IPS-20b (cell line): Measurements from ENCODE around the gene CUEDC1.

Source experiments
- H3K27ac ChIP-seq: one replicate; pipeline ENCODE4 v1.5.1; 2013; ENCODE audit warnings: low read length
- H3K27me3 ChIP-seq: 2 replicates; pipeline ENCODE4 v1.6.1; 2013; ENCODE audit warnings: mild to moderate bottlenecking, low read length, inconsistent platforms; ENCODE audit not compliant: insufficient read depth
- H3K36me3 ChIP-seq: 2 replicates; pipeline ENCODE4 v1.6.1; 2013; ENCODE audit warnings: low read depth, mild to moderate bottlenecking, inconsistent platforms, low read length, moderate library complexity; ENCODE audit not compliant: insufficient read depth
- H3K4me1 ChIP-seq: 2 replicates; pipeline ENCODE4 v1.6.1; 2013; ENCODE audit warnings: mild to moderate bottlenecking, control low read depth, inconsistent platforms, low read length, moderate library complexity; ENCODE audit not compliant: insufficient read depth
- H3K4me3 ChIP-seq: 2 replicates; pipeline ENCODE4 v1.5.1; 2013; ENCODE audit warnings: mild to moderate bottlenecking, low read length, inconsistent platforms
- H3K9ac ChIP-seq: 2 replicates; pipeline ENCODE4 v1.6.1; 2013; ENCODE audit warnings: low read depth, mild to moderate bottlenecking, inconsistent platforms, low read length, moderate library complexity
- H3K9me3 ChIP-seq: 2 replicates; pipeline ENCODE4 v1.6.1; 2013; ENCODE audit warnings: mild to moderate bottlenecking, low read depth, low read length, inconsistent platforms; ENCODE audit not compliant: insufficient read depth

The CUEDC1 gene

DNA sequence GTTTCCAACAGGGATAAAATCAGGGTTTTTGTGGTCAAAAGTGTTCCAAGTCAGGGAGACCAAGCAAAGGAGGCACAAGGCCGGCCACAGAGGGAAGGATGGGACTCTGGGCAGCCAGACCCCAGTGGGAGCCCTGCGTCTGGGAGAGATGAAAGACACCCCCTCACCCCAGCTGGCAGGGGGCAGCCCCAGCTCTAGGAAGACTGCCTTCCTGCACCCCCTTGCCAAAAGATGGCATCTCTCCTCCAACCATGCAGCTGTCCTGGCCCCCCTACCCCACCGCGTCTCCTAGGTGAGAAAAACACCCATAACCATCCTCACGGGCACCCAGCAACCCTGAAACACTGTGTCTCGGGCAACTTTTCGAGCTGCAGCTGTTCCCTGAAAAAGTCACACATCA lies 51.3 kb downstream of the CUEDC1 start:
- Histone ChIP-seq H3K27ac (peak overlapping the region; percentile 37), H3K4me1 (peaks cover 20% of the 10 kb centered on the region), H3K9me3 (no peaks in the 10 kb centered on the region), H3K27me3 (no peaks in the 10 kb centered on the region), H3K4me3 (no peak overlapping the region), H3K36me3 (no peaks in the 10 kb centered on the region), H3K9ac (no peak overlapping the region)

DNA sequence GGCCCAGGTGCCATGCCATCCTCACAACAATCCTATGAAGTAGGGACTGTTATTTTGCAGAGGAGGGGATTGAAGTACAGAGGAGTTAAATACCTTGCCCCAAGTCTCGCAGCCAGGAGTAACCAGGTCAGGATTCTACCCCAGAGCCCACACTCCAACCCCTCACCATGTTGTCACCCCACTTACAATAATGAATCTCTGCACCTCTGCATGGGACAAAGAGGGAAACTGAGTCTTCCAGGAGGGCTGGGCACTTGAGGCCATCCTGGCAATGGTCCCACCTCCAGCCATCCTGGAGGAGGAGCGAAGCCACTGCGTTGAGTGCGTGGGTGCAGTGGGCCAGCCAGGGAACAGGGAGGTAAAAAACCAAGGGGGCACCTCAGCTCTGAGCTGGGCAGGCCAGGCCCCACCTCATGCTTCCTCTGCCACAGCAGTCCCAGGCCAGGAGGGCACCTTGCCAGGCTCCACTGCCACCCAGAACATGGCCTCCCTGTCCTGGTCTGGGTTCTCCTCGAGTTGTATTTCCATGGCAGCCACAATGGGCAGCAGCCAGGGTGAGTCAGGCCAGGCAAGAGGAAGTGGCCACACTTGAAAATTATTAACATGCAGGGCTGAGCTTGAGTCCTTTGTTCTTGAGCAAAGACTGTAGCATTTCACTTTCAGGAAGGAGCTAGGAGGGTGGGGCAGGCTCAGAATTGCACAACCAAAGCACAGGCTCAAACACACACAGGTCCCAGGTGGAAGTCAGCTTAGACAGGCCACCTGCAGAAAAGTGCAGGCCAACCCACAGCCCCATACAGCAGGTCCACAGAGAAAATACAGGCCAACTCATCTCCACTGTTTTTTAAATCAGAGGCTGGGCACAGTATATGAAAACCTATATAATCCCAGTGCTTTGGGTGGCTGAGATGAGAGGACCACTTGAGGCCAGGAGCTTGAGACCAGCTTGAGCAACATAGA lies 52.1 kb downstream of the CUEDC1 start:
- Histone ChIP-seq H3K27me3 (no peaks in the 10 kb centered on the region), H3K9me3 (no peaks in the 10 kb centered on the region), H3K9ac (no peak overlapping the region), H3K4me3 (no peak overlapping the region), H3K4me1 (peaks cover 27% of the 10 kb centered on the region), H3K27ac (no peak overlapping the region), H3K36me3 (no peaks in the 10 kb centered on the region)

DNA sequence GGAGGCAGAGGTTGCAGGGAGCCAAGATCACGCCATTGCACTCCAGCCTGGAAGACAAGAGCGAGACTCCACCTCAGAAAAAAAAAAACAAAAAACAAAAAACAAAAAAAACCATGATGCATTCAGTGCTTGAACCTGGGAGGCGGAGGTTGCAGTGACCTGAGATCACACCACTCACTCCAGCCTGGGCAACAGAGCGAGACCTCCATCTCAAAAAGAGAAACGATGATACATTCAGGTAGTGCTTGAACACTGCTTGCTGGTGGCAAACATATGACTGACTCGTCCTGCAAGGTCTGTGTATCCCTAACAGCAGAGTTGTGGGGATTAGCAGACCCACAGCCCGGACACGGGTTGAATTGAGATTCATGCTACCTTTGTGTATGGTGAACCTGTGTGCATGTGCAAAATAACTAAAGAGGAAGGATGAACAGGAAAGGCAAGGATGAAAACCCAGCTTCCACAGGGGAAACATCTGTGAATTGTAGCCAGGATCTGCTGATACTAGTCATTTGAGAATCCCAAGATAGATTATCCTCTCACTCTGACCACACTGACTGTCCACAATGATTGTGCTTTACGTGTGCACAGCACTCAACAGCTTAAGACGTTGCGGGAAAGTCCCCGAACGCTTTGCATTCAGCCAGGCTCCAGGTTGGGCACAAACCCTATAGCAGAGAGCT lies 53.0 kb downstream of the CUEDC1 start:
- no peaks in the 10 kb centered on the region for H3K36me3 ChIP-seq
- H3K4me3 ChIP-seq = no peak overlapping the region
- no peaks in the 10 kb centered on the region for H3K27me3 ChIP-seq
- H3K27ac ChIP-seq = no peak overlapping the region
- H3K4me1 ChIP-seq = peaks cover 30% of the 10 kb centered on the region
- no peaks in the 10 kb centered on the region for H3K9me3 ChIP-seq
- H3K9ac ChIP-seq = no peak overlapping the region

DNA sequence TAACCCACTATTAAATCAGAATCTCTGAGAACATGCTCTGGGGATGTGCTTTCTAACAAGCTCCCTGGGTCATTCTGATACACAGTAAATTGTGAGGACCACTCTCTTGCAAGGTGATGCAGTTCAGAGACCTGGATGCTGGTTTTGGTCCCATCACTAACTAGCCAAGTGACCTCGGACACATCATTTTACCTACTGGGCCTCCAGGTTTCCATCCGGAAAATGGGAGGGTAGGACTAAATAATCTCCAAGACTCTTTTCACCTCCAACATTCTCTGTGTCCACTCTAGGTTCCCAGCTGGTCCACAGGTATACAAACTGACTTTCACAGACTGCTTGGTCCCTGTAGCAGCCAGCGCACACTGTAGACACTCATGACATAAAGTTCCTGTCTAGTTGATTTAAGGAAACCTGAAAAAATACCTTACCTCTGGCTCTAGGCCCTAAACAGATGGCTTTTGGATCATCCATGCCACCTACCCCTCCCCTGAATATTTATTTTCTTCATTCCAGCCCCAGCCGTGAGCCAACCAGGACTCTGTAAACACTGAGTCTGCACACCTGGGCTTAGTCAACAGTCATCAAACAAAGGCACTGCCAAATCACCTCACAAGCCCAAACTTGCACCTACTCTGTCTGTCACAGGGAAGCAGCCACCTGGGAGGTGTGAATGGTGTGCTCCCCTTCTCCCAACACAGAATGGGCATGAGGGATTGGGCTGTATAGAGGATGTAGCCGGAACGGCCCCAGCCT lies 54.0 kb downstream of the CUEDC1 start:
- no peak overlapping the region for H3K4me3 ChIP-seq
- no peak overlapping the region for H3K27ac ChIP-seq
- no peaks in the 10 kb centered on the region for H3K27me3 ChIP-seq
- H3K36me3 ChIP-seq = no peaks in the 10 kb centered on the region
- H3K9me3 ChIP-seq = no peaks in the 10 kb centered on the region
- H3K4me1 ChIP-seq = peaks cover 30% of the 10 kb centered on the region
- no peak overlapping the region for H3K9ac ChIP-seq

DNA sequence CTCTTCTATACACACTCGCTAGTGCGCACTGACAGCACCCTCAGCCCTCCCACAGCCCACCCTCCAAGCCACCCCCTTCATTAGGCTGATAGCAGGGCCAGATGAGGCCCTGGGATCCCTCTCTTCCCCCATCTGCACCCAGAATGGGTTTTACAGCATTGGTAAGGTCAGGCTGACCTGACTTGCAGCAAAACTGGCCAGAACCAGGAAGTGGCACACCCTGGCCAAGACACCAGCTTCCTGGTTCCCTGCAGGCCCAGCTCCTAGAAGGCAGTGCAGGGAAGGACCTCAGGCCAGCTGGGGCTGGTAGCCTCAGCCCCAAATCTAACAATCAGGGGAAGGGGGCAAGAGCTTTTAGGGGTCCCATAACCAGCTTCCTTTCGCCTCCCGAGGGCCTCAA lies 55.4 kb downstream of the CUEDC1 start:
- H3K36me3 ChIP-seq = no peaks in the 10 kb centered on the region
- H3K9me3 ChIP-seq = no peaks in the 10 kb centered on the region
- H3K27me3 ChIP-seq = no peaks in the 10 kb centered on the region
- H3K4me3 ChIP-seq = no peak overlapping the region
- H3K4me1 ChIP-seq = peaks cover 21% of the 10 kb centered on the region
- H3K9ac ChIP-seq = no peak overlapping the region
- H3K27ac ChIP-seq = no peak overlapping the region

DNA sequence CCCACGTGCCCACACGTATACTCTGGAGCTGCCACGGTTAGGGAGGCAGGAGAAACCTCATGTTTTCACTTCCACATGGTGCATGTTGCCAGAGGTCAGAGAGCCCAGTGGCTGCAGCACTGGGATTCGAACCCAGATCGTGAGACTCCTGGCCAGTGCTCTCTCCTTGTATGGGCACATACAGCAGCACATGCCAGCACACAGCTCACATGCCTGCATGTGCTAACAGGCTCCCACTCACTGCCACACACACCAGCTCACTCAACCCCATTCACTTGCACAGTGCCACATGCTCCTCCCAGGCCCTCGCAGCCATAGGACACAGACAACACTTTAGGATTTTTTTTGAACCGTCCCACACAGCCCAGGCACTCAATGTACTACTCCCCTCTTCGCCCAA lies 55.8 kb downstream of the CUEDC1 start:
- H3K4me1 ChIP-seq = peaks cover 17% of the 10 kb centered on the region
- 0 out of 2 replicates have a peak overlapping the region, but pooled peaks have one; percentile 25 for H3K9ac ChIP-seq

DNA sequence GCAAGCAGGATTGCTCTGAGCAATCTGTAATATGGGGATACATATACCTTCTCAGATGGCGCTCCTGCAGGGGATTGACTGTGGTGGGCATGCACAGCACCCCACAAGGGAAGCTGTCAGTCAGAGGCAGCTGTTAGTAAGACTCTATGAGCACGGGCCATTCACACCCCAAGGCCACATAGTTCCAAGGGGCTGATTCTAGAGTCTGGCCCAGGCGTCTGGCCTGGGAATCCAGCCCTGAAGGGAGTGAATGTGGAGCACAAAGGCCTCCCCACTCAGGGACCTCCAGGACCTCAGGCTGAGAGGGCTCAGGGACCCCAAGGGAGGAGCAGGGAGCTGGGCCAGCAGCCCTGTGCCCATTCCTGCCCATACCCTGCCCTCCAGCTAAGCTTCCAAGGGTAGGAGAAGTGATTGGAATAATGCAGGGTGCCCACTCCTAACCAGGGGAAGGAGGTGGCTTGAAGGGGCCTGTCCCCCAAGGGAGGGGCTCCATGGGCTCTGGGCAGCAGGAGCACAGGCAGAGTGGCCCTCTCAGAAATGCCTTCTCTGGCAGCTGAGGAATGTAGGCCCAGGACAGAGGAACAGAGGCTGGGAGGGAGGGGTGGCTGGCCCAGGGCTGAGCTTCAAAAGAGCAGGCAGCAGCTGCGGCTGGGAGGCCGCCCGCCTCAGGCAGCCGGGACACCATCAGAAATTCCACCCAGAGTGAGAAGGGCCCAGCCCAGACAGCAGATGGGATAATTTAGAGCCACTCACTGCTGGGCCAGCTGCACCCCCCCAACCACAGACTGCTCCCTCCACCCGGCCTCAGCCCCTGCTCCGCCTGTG lies 56.5 kb downstream of the CUEDC1 start:
- no peak overlapping the region for H3K27ac ChIP-seq
- H3K4me1 ChIP-seq = peaks cover 15% of the 10 kb centered on the region
- H3K4me3 ChIP-seq = no peak overlapping the region; the same call in 1 of the 2 replicates
- peak overlapping the region; percentile 64; the same call in 1 of the 2 replicates for H3K9ac ChIP-seq
- H3K9me3 ChIP-seq = no peaks in the 10 kb centered on the region
- no peaks in the 10 kb centered on the region for H3K27me3 ChIP-seq
- H3K36me3 ChIP-seq = no peaks in the 10 kb centered on the region

More for the DNA sequence above, 55.8 kb downstream of the CUEDC1 start:
- Histone ChIP-seq H3K9me3 (no peaks in the 10 kb centered on the region), H3K27me3 (no peaks in the 10 kb centered on the region), H3K27ac (no peak overlapping the region), H3K36me3 (no peaks in the 10 kb centered on the region), H3K4me3 (no peak overlapping the region)

DNA sequence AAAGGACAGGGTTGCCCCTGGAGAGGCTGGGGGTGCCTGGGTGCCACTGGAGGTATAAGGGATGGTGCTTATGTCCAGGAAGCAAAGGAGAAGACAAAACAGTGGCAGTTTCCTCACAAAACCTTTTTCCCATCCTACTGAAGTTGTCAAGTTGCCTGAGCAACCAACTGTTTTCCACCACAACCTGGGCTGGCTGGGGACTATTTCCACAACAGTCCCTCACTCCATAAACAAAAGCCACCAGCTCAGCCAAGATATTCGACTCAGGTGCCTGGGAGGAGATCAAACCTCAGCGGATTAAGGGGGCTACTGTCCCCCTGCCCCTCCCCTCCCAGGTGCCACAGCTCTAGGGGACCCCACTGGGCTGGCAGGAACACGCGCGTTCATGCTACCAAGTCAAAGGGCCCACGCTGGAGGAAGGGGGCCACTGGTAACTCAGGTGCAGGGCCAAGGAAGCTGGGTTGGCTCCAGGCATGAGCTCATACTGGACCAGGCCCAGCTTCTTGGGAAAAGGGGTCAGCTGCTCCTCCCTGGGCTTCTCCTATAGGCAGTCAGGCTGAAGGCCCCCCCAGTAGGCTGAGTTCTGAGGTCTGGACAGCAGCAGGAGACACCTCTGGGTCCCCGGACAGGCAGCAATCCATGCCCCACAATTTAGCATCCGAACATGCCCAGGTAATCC lies 59.7 kb downstream of the CUEDC1 start:
- H3K9ac ChIP-seq = no peak overlapping the region
- H3K36me3 ChIP-seq = no peaks in the 10 kb centered on the region
- H3K27ac ChIP-seq = no peak overlapping the region
- H3K27me3 ChIP-seq = no peaks in the 10 kb centered on the region
- no peaks in the 10 kb centered on the region for H3K9me3 ChIP-seq
- peaks cover 21% of the 10 kb centered on the region for H3K4me1 ChIP-seq
- no peak overlapping the region for H3K4me3 ChIP-seq

DNA sequence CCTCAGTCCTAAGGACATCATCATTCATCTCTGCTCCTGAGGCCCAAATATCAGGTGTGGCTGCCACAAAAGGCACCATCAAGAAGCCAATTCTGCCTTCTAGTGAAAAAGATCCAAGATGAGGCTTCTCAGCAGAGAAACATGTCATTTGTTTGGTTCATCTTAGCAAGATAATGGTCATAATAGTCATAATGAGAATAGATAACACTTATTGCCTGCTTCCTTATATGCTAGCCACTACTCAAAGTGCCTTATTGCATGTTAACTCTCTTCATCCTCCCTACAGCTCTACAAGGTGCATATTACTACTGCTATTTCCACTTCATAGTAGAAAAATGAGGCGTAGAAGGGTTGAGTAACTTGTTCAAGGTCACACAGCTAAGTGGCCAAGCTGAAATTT lies 60.4 kb downstream of the CUEDC1 start:
- Histone ChIP-seq H3K9ac (no peak overlapping the region), H3K4me1 (peaks cover 21% of the 10 kb centered on the region)

DNA sequence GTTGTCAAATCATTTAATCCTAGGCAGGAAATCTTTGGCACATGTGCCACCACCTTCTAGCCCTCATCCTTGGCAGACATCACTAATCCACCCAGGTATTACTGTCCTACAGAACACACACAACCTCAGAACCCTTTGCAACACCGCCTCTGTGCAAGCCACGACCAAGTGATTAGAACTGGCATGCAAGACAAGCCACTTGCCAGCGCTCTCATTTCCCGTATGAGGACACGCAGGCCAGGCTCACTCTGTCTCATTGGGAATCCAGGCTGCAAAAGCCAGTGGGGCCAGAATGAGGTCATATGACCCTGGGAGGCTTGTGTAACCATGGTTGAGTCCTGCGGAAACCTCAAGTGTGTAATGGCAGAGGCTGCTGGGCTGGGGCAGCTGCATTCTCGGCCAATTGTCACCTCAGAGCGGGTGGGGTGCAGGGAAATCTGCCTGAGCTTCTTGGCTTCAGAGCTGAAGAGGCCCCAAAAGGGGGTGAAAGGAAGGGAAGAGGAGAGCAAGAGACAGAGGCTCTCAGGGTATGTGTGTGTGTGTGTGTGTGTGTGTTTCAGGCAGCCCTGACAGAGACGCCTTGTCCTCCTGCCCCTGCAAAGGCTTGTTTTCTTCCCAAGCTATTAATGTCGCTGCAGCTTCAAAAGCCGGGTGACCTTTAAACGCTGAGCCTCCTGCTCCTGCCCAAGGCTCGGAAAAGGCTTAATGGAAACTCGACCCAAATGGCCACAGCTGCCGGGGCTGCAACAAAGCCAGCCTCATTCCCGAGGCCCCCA lies 62.2 kb downstream of the CUEDC1 start:
- Histone ChIP-seq H3K4me3 (peak overlapping the region; percentile 28; the same call in 1 of the 2 replicates), H3K4me1 (peaks cover 12% of the 10 kb centered on the region), H3K9ac (peak overlapping the region; percentile 41; the same call in 1 of the 2 replicates), H3K27ac (peak overlapping the region; percentile 57), H3K27me3 (no peaks in the 10 kb centered on the region), H3K36me3 (no peaks in the 10 kb centered on the region), H3K9me3 (no peaks in the 10 kb centered on the region)

More for the DNA sequence above, 60.4 kb downstream of the CUEDC1 start:
- H3K4me3 ChIP-seq = no peak overlapping the region
- no peaks in the 10 kb centered on the region for H3K27me3 ChIP-seq
- H3K36me3 ChIP-seq = no peaks in the 10 kb centered on the region
- no peak overlapping the region for H3K27ac ChIP-seq
- no peaks in the 10 kb centered on the region for H3K9me3 ChIP-seq
